Stimulated activated CD4-positive, alpha-beta T cell treated with anti-CD3 and anti-CD28 coated beads, Interleukin-12 subunit alpha, Interleukin-12 subunit beta, amount 100 ng/mL, for 4 hours (primary cell): ENCODE data around the gene SLCO3A1.

ENCODE experiments used
- DNase-seq: peaks from one replicate; pipeline ENCODE4 v3.0.0-alpha.2; 2020

SLCO3A1 gene

DNA sequence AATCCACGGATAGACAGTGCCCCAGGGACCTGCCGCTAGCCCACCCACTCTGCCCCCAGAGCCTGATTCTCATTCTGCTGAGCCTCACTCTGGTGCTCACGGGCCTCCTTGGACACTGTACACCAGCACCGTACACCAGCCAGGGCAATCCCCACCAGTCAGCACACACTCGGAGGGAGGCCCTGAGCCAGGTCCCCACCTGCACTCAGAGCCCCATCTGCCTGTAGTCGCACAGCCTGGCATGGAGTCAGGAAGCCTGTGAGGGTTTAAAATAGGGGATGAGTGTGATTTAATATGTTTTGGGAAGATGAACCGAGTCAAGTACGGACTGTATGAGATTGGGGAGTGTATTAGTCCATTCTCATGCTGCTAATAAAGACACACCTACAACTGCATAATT is 223.0 kb downstream of the SLCO3A1 start:
- no peak for DNase-seq

- peak; percentile 62 for DNase-seq
These were observed 224.0 kb downstream of the SLCO3A1 start for GRCh38 chr15:92077353-92078085.

- DNase-seq: no peak
These were observed 224.8 kb downstream of the SLCO3A1 start for GRCh38 chr15:92078270-92078669.

- DNase-seq: peak; percentile 13
These were observed 225.5 kb downstream of the SLCO3A1 start for GRCh38 chr15:92079047-92079446.

DNA sequence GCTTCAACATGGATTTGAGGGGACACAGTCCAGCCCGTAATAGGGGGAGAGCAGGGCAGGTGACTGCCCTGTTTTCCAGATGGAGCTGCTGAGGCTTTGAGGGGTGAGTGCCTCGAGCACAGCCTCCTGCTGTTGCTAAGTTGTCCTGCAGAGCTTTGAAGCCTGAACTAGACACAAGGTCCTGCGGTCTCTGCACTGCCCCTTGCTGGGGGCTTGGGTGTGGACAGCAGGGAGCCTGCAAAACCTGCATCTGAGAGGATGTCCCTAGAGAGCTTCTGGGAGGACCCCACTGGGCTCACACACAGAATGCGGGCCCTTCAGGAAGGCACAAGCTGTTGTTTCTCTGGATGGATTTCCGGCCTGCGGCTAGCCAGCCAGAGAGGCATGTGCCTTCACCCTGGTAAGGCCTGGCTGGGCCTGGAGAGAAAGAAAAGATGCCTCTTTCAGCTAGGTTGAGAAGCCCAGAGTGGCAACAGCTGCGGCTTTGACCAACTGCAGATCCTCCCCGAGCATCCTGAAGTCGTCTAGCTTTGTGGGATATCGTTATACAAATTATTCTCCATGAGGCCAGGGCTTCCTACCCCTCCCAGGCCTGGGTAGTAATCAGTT is 226.2 kb downstream of the SLCO3A1 start:
- DNase-seq: no peak

DNA sequence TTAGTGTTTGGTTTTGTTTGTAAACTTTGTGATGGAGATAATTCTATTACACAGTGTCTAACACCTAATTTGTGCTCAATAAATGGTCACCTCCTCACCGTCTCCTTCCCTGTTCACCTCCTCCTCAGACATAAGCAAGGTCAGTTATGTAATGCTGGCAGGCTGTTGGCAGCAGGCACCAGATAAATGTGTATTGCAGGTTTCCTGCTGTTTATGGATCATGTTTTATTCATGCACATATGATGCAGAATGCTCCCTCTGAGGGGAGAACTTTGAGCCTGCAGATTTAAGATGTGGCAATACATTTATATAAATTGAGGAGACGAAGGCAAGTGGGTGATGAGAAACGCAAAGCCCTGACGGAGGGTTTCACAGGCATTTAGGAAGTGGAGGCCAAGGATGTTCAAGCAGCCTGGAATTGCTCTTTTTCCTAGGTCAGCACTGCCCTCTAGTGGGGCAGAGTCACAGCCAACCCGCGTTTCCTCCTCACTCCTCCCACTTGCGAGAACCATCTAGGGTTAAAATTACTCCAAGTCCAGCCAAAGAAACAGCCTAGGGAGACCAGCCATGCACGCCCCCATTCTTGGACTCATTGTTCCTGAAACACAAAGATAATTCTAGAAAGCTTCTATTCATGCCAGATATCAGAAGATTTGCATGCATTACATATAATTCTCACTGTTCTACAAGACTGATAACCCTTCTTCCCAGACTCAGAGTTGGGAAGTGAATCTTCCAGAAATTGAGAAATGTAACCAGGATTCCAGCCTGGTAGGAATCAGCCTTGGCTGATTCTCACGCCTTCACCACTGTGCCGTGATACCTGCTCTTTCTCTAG is 228.7 kb downstream of the SLCO3A1 start:
- peak; percentile 54 for DNase-seq

DNA sequence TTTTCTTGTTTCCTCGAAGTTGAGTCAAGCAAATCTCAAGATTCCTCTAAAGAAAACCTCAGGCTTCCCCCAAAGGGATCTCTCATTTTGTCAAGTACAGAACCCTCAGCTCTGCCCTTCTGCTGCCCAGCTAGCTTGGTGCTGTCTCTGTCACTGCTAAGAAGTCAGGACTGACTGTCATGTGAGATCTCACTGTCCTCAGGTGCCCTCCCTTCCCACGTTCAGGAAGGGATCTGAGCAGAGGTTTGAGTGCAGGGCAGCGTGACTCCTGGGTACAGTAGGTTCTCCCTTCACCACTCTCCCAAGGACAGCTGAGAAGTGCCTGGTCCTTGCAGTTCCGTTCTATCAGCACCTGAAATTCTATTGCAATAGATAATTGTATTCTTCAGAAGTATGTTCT is 229.7 kb downstream of the SLCO3A1 start:
- no peak for DNase-seq

DNA sequence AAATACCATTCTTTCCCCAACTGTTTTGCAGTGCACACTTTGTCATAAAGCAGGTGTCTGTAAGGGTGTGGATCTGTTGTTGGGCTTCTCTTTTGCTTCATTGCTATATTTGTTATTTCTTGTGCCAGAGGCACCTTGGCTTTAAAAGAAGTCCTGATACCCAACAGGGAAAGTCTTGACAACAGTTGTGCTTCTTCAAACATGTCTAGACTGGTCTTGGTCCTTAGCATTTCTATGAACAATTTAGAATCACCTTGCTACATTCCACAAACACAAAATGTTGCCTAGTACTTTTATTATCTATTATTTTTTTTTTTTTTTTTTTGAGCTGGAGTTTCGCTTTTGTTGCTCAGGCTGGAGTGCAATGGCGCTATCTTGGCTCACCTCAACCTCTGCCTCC is 233.7 kb downstream of the SLCO3A1 start:
- DNase-seq: no peak

DNA sequence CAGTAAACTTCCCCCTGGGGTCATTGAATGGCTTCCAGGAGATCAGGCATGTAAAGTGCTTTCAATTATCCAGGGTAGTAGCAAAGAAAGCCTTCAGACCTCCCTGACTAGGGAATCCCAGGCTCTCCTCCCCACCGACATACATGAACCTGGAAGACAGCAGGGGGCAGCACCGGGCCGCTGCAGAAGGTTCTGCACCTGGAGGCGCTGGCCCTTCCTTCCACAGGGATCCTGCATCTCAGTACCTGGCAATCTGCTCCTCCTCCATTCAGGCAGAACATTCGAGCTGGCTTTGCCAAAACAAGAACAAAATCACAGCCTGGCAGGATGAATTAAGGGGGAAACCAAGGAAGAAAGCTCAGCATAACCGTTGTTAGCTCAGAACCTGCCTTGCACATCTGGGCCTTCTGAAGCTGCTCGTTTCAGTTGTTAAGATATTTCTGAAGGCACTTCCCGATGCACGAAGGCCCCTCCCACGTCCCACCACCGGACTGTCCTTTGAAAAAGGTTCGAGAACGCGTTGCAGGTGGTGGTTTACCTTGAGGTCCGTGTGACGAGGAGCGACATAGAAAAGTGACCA is 237.7 kb downstream of the SLCO3A1 start:
- DNase-seq: no peak

DNA sequence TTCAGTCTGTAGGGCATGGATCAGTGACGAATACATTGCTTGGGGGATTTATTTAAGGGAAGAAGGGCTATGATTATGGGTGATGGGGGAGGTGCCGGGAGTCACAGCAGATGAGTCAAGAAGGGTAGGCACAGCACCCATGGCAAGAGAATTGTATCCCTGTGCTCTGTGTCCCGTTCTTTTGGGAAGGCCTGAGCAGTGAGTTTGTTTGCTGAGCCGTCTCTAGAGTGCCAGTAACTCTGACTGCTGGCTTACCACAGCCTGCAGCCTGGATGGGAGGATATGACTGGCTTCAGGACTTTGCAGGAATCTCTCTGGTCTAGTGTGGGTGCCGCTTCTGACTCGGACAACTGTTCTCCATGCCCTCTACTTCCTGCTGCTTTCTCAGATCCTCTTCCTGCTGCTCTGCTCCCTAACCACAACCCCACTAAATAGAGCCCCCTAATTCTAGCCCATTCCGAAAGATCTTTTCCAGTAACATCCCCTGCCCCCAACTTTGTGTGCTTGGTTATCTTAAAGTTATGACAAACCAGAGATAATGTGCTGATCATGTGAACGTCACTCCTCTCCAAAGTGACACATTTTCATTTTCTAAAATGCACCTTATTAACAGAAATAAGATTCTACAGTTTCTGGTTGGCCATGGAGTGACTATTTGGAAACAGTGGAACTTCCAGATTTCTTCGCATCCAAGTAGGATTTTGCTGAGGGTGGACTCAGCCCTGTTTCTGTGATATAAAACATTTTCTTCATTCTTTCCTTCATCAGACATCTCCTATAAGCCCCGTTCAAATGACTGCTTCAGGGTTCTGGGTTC is 239.0 kb downstream of the SLCO3A1 start:
- DNase-seq: no peak

DNA sequence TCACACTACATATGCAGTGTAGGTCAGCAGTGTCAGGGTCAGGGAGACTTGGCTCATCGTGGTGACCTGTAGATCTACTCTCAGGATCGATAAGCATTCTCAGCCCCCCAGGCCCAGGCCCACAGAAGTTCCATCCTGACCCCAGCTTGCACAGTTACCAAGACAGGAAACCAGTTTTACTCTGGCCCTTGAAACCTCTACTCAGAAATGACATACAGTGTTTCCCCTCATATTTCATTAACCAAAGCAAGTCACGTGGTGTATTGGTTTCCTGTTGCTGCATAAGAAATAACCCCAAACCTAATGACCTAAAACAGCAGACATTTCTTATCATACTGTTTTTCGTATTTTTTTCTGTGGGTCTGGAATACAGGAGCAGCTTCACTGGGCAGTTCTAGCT is 242.2 kb downstream of the SLCO3A1 start:
- no peak for DNase-seq

GRCh38 chr15:92097474-92098178 is 244.1 kb downstream of the SLCO3A1 start:
- DNase-seq: peak; percentile 19

- no peak for DNase-seq
These were observed 245.4 kb downstream of the SLCO3A1 start for GRCh38 chr15:92098869-92099268.

GRCh38 chr15:92100301-92100700 is 246.8 kb downstream of the SLCO3A1 start:
- DNase-seq: no peak

- DNase-seq: no peak
These were observed 247.2 kb downstream of the SLCO3A1 start for GRCh38 chr15:92100751-92101150.

- DNase-seq: no peak
These were observed 248.3 kb downstream of the SLCO3A1 start for GRCh38 chr15:92101708-92102394.

DNA sequence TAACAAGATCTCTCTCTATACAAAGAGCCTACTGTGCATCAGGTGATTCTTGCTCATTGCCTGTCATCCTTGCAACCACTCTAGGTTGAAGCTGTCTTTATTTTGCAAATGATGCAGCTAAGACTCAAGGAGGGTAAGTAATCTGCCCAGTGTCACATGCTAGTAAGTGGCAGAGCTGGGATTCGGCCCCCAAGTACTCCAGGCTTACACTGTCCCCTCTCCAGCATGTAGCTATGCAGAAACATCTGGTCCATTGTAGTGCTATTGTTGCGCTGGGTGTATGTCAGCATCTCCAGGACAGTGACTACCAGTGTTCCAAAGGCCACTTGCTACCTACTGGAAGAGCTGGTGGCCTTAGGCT is 248.9 kb downstream of the SLCO3A1 start:
- no peak for DNase-seq

DNA sequence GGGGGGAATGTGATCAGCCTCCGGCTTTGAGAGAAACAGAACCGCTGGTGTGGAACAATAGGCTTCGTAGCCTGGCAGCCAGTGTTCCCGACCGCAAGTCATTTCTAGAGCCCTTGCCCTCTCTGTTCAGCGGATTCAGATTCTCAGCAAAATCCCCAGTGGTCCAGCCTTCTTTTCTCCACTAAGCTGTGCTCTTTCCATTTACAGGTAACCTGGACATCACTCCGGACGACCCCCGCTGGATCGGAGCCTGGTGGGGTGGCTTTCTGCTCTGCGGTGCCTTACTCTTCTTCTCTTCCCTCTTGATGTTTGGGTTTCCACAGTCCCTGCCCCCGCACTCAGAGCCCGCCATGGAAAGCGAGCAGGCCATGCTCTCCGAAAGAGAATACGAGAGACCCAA is 250.6 kb downstream of the SLCO3A1 start:
- DNase-seq: no peak

DNA sequence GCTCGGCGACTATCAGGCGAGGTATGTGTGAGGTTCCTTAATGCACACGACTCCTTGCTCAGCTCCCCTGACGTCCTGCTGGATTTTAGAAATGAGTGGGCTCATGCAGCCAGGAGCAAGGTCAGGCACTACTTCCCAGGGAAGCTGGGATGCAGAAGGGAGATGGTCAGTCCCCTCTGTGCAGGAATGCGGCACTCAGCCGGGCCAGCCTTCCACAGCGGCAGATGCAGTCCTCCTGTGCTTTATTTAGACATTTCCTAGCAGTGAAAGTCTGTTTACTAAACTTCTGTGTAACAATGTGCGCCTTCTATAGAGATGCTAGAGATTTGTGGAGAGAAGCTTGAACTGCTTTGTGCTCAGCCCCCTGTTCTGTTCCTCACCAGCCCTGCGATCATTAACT is 252.1 kb downstream of the SLCO3A1 start:
- no peak for DNase-seq

- DNase-seq: no peak
These were observed 254.0 kb downstream of the SLCO3A1 start for GRCh38 chr15:92107510-92107909.

DNA sequence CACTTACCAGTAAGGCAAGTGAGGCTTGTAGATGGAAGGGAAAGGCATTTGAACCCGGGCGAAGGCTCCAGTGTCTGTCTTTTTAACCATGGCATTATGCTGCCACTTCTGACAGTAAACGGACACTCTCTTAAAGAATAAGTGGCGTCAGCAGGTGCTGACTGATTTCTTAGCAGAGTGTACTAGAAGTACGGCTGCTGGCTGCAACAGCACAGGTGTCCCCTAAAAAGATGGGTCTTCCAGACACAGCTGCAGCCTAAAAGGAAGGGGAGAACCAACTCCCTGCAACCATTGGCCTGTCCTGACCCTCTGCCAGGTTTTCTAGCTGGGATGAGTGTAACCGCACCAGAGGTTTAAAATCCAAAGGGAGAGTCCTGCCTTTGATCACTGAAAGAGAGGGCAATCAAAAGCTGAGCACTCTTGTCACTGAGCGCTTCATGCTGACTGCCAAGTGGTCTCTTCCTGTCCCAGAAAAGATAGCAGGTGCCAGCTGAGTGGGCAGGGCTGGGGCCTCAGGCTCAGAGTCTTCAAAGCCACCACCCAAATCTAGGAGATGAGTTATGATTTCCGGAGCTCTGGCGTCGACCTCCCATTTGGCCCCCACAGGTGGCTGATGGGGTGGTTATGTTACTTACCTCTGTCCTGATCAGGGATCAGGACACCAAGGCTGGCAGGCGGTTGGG is 255.8 kb downstream of the SLCO3A1 start:
- DNase-seq: no peak
